Stimulated activated CD4-positive, alpha-beta T cell treated with anti-CD3 and anti-CD28 coated beads, Interleukin-2, amount 100 ng/mL, for 48 hours (primary cell): ENCODE measurements around the gene GPSM3.
"Not testable (repeated sequence)": the region's sequence is repeated elsewhere in the genome, so short reads cannot be mapped to it uniquely, and the experiment has no call there.

ENCODE experiments used
- DNase-seq, 2 donors: peaks; one replicate each; pipeline ENCODE4 v3.0.0-alpha.2; 2020

GPSM3 gene, protein sequence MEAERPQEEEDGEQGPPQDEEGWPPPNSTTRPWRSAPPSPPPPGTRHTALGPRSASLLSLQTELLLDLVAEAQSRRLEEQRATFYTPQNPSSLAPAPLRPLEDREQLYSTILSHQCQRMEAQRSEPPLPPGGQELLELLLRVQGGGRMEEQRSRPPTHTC

DNA sequence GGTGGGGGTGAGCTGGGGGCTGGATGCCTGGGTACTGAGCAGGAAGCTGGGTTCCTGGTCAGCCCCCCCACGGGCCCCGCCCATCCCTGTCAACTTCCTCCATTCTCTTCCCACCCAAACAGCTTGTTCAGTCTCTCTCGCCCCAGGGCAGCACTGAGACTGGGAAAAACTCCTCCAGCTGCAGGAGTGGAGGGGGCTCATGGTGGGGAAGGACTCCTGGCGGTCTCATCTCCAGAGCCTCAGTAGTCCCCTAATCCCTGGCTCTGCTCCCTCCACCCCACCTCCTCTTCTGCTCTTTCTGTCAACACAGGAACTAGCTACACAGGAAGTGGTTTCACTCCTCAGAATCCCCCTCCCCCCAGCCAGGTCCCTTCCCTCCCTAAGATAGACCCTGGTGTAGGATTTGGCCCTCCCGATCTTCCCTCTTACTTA, at the start of gene GPSM3:
Gene GPSM3, minus strand, starts transcription at position 36 of the 432 bp plus-strand sequence. CDS start 130 bp downstream, outside the sequence.
- DNase-seq: no peak

DNA sequence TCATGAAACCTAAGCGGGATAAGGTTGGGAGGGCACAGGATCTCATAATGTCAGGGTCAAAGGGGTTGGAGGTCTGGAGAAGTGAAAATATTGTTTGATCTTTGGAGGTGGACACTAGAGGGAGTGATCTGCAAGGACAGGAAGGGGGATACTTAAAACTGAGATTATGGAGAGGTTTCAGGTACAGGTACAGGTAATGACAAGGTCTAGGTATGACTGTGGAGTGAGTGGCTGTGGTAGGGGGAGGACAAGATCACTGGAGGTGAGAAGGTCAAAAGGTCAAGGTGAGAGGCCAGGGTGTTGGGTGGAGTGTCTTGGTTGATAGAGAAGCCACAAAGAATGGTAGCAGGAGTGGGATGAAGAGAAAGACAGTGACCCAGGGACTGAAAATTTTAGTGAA, 48.2 kb upstream of the GPSM3 start:
- no peak for DNase-seq

DNA sequence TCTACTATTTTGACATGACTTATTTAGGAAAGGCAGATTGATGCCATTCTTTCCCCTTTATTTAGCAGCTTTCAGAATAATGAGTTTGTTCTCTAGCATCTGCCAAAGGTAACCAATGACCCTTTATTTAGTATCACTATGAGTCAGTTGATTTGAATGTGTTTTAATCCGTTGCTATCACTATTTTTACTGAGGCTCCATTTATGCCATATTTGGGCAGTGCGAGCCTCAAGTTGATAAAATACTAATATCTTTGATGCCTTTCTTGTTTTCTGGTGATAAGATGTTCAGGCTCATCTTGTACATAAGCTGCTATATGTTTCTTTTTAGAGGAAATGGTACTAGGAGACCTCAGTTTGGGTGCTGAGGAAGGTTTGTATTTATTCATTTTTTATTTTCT, 47.0 kb upstream of the GPSM3 start:
- no peak for DNase-seq

DNA sequence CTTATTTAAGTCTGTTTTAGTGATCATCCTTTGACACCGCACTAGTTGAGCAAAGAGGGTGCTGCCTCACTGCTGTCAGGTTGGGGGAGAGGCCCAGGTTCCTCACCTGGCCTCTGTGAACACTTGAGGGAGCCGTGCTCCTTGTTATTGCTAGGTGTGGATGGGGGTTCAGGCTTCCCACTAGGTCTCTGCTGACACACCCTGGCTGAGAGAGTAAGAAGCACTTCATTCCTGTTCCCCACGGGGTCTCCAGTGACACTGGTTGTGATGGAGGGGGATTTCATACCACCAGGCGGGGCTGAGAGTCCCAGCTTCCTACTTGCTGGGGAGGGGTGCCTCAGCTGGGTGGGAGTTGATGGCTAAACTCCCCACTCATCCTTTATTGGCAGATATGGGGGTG, 42.5 kb upstream of the GPSM3 start:
- DNase-seq: no peak

DNA sequence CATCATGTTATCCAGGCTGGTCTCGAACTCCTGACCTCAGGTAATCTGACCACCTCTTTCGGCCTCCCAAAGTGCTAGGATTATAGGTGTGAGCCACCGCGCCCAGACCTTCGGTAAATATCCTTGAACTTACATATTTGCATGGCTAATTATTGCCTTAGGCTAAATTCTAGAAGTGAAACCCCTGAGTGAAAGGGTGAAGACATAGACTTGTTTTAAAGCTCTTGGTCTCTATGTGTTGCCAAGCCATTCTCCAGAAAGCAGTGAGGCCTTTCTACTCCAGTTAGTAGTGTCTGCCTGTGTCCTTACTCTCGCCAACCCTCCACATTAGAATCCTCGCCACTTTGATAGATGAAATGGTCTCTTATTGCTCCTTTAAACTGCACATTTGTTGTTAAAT, 34.0 kb upstream of the GPSM3 start:
- no peak for DNase-seq

DNA sequence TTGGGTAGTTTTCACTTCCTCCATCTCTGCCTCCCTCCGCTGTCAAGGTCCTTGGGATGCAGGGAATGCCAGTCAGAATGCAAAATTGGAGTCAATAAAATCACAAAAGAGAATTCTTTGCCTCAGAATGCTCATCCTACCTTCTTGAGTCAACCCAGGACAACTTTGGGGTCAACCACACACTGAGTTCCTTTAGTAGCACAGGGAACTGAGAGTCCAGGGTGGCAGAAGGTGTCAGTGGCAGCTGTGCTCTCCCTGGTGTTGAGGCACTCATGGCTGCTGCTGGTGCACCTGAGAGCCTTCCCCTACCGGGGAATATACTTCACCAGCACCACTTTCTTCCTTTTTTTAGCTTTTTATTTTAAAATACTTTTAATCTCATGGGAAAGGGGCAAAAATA, 32.3 kb upstream of the GPSM3 start:
- no peak for DNase-seq

DNA sequence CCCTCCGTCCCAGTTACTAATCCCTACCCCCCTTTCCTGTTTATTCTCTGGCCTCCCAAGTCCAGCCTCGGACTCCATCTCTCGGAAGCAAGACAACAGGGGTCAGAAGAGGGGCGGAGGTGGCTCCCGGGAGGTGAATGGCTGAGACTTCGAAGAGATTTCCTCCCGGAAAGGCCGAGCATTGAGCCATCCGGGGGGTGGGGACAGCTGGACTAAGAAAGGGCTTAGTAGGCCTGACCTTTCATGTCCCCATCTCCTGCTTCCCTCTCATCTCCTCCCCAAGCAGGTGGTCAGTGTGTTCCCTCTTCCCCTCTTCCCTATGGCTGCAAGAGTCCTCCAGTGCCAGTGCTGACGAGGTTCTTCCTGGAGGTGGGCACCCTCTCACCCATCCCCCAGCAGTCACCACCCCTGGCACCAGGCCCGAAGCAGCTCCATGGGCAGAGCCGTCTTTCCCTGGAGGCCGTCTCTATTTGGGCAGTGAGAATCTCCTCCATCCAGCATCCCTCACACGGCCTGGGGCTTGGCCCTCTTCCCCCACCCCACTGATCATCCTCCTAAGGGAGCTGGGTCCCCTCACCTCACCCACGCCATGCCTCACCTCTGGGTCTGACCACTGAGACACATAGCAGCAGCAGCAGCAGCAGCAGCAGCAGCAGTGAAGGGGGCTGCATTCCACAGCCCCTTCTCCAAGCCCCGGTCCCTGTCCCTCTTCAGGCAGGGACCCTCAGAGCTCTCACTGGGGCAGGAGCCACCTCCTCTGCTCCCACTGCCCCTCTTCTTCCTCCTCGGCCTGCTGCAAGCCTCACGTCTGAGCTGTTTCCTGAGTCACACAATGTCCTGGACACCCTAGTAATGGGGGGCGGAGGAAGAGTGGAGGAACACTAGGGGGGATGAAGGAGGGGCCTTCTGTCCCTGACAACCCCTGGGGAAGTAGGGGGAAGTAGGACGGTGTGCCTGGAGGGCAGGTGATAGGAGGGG, 31.1 kb upstream of the GPSM3 start, which contains the start of gene NOTCH4:
Gene NOTCH4, minus strand, starts transcription at position 810 of the 978 bp plus-strand sequence. Its CDS starts 139 bp downstream, at position 671.
- no peak for DNase-seq

DNA sequence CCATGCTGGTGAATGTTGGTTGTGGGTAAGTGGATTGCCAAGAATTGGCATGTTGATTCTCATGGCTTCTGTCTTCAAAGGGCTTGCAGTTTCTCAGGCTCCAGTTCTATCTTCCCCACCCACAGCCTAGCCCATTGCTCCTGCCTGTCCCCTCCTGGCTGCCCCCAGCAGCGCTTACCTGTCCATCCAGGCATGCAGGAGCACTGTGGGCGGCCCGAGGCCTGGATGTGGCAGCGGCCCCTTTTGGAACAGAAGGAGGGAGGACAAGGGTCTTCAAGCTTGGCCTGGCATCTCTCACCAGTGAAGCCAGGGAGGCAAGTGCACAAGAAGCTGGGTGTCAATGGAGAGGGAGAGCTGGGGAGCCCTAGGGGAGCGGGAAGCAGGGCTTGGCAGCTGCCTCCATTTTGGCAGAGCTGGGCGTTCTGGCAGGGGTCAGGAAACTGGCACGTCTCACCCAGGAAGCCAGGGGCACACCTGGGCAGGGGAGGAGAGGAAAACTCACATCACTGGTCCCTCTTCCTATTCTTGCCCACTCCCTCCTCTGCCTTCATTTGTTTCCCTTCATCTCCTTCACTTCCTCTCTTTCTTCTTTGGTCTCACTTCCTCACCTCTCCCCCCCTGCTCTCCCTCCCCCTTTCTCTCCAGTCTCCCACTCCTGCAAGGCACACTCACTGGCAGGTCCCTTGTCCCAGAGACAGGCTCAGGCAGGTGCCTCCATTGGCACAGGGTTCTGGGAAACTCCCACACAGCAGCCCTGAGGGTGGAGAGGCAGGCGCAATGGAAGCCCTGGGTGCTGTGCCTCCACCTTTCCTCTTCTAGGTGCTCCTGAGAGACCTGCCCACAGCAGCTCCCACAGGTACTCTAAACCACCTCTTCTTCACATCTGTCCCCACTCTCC, 30.1 kb upstream of the GPSM3 start:
- no peak for DNase-seq

DNA sequence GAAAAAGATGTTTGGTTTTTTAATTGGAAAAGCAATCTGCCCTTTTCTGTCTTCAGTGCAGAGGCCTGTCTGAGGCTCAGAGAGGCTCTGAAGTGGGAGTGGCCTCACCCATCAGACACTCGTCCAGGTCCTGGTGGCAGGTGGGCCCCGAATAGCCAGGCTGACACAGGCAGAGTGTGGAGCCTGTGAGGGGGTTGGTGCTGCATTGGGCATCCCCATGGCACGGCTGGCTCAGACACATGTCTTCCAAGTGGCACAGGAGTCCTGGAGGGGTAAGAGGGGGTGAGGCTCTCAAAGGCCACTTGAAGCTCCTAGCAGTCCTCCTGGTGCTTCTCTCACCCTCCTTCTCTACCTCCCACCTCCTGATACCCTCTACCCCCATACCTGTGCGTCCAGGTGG, 27.6 kb upstream of the GPSM3 start:
- DNase-seq: no peak

DNA sequence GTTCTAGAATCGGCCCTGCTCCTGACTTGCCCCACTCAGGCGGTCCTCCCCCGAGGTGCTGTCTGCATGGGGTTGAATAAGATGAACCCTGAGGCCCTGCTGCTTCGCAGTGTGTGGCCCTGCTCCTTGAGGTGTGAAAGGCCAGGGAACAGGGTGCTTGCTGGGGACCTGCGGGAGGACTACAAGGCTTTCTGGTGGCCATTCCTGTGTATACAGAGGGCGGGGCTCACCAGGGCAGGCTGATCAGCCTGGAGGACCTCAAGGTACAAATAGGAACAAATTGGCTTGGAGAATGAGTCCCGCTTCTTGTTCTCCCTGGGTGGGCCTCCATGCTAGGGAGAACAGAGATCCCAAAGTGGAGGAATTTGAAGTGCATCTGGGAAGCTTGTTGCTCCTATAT, 25.7 kb upstream of the GPSM3 start:
- no peak for DNase-seq

DNA sequence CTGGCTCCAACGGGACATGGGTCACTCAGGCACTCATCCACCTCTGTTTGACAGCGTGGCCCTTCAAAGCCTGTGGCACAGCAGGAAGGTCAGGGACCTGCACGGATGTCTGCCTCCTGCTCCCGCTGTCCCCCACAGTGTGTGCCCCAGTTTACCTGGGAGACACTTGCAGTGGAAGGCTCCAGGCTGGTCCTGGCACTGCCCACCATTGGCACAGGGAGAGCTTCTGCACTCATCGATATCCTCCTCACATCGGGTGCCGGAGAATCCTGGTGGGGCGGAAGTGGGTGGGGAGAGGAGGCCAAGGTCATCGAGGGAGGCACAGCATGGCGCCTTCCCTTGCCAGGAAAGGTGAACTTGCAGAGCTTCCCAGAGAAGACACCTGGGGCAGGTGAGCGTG, 24.6 kb upstream of the GPSM3 start:
- no peak for DNase-seq

DNA sequence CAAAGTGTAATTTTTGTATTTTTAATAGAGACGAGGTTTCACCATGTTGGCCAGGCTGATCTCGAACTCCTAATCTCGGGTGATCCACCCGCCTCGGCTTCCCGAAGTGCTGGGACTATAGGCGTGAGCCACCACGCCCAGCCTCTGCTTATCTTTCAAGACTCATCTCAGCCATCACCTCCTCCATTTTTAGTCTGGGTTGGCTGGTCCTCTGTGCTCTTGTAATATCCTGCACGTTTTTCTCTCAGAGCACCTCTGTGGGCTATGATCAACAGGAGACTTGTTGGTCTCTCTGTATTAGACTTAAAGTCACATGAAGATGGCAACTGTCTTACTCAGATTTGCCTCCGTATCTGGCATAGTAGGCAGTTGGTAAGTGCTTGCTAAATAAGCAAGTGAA, 23.8 kb upstream of the GPSM3 start:
- DNase-seq: no peak

DNA sequence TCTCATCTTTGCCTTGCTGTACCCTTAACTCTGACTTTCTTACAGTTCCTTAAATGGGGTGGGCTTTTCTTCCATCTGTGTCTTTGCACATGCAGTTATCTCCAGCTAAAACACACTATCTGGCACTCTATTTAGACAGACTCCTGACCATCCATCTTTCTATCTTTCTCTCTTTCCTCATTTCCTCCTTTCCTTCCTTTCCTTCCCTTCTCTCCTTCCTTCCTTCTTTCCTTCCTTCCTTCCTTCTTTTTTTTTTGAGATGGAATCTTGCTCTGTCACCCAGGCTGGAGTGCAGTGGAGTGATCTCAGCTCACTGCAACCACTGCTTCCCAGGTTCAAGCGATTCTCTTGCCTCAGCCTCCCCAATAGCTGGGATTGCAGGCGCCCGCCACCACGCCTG, 23.2 kb upstream of the GPSM3 start:
- DNase-seq: no peak

DNA sequence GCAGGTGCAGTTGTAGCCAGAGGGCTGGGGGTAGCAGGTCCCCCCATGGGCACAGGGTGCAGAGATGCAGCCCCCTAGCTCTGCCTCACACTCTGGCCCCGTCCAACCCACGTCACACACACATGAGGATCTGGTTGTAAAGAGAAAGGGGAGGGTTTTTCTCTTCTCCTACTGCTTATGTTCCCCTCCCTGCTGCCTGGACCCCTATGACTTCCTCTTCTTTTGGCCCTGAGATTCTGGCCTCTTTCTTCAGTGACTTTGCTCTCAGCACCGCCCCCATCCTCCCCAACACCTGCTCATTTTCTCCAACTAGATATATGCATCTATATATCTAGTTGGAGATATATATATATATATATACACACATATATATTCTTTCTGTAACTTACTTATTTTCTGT, 21.7 kb upstream of the GPSM3 start:
- no peak for DNase-seq

DNA sequence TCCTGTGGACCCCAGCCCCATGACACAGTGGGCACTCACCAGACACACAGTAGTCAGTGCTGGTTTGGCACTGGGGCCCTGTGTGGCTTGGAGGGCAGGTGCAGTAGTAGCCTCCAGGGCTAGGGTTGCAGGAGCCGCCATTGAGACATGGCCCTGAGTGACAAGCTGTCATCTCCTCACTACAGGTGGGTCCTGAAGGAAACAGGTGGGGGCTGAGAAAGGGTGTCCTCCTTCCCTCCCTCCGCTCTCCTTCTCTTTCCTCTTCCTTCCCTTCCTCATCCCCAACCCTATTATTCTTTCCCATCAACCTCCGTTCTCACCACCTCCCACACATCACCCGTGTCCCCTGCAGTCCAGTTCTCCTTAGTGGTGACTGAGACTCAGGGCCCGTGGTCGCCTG, 21.2 kb upstream of the GPSM3 start:
- DNase-seq: no peak

DNA sequence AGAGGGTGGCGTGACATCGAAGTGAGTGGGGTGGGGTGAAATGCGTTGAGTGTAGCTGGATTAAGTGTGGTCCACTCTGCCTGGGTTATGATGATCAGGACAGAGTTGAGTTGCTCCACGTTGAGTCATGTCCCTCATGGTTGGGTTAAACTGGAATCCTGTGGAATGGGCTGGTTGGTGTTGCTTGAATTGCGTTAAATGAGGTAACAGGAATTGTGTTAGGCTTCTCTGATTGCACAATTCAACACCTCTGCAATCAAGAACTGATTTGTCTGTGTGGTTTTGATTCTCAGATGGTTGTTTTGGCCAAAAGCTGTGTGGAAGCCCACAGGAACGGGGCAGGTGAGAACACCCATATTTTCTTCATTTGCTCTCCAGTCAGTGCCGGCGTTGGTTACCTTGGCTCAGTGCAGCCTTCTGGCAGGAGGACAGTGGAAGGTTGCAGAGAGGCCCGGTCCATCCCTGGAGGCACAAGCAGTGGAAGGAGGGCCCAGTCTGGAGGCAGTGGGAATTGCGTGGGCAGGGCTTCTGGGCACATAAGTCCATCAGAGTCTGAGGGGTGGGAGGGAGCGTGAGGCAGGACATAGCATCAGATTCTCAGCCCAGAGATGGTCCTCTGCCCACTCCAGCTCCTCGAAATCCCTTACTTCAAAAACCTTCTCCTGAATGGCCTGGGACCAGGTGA, 19.8 kb upstream of the GPSM3 start:
- DNase-seq: no peak

DNA sequence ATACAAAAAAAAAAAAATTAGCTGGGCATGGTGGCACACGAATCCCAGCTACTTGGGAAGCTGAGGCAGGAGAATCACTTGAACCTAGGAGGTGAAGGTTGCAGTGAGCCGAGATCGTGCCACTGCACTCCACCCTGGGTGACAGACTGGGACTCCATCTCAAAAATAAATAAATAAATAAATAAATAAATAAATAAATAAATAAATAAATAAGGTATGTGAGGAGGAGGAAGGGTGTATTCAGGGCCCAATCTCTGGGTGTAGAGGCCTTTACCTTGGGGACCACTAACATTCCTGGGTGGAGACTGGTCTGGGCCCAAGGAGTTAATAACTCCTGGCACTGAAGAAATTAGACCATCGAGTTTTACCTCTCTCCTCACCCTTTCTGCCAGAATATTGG, 19.0 kb upstream of the GPSM3 start:
- DNase-seq: not testable (repeated sequence)

DNA sequence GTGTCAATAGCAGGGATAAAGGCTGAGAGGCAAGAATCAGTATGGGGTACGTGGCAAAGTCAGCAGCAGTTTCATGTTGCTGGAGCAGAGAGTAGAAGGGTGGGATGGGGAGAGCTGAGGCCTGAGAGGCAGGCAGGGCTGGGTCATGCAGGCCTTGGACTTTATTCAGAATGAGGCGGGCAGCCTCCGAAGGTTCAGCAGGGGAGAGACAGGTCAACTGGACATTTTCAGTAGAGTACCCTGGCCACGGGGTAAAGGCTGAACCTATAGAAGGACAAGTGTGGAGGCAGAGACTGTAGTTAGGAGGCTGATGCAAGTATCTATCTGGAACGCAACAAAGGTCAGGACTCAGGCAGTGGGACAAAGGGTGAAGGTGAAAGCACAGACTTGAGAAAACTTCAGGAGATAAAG, 17.8 kb upstream of the GPSM3 start:
- no peak for DNase-seq

DNA sequence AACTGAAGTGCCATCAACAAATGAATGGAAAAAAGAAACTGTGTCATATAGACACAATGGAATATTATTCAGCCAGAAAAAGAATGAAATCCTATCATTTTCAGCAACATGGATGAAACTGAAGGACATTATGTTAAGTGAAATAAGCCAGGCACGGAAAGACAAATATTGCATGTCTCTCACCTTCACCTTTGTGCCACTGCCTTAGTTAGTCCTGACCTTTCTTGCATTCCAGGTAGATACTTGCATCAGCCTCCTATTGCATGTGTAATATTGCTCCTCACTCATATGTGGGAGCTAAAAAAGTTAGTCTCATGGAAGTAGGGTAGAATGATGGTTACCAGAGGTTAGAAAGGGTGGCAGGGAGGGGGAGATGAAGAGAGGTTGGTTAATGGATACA, 16.6 kb upstream of the GPSM3 start:
- DNase-seq: no peak

DNA sequence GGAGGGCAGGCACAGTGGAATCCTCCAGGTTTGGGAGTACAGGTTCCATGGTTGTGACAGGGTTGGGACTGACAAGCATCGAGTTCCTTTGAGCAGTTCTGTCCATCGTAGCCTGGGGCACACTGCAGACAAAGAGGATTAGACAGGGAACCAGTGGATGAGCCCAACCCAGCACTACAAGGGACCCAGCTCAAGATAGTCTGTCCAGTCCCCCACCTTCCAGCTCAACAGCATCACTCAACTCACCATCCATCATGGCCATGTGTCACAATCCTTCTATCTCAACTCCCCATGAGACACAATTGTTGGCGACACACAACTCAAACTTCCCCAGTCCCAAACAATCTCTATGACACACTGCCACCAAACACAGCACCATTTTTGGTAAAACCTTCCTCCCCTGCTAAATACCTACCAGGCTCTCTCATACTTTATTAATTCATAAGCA, 11.8 kb upstream of the GPSM3 start:
- no peak for DNase-seq

DNA sequence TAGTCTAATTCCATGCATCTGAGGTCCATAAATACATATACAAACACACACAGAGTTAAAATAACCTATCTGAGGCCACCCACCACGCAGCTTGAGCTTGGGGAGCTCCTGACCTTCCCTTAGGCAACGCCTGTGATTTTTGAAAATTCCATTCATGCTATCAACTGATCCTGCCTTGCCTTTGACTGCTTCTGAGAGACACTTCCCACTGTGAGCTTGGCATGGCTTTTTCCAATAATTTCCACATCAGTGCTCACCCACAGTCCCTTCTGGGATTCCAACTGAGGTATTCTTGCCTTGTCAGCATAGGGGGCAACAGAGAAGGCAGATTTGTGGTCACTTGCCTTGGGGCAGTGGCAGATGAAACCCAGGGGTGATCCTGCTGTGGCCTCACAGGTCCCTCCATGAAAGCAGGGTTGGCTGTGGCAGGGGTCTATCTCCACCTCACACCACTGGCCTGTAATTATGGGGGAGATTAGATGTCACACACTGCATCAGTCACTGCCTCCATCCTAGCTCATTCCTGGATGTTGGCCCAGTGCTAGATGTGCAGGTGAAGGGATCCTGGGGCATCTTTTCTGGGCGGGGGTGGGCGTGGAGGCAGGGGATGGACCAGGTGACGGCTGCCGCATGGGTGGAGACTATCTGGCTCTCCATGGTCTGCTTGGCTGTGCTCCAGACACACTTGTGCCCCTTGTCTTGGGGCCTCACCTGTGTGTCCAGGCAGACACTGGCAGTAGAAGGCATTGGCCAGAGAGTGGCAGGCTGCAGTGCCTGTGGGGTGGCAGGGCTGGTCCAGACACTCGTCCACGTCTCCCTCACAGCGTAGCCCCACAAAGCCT, 11.2 kb upstream of the GPSM3 start:
- DNase-seq: no peak

DNA sequence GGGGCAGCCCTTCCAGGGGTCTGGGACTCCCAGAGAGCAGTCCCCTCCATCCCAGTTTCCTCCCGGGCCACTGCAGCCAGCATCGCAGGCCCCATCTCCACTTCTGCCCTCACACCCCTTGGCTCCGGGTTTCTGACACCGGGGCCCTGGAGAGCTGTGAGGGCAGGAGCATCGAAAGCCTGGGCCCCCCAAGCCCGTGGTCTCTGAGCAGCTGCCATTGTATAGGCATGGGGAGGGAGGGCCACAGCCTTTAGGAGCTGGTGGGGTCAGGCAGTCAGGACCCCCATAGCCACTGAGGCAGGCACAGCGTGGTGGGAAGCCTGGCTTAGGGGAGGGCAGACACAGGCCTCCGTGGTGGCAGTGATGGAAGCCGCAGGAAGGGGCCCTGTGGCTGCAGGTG, 9.7 kb upstream of the GPSM3 start:
- no peak for DNase-seq
